ENCODE data around the gene CNOT3.
A peak's percentile ranks its signal among the peaks of the same experiment; 100 is the strongest.

Gene CNOT3

DNA sequence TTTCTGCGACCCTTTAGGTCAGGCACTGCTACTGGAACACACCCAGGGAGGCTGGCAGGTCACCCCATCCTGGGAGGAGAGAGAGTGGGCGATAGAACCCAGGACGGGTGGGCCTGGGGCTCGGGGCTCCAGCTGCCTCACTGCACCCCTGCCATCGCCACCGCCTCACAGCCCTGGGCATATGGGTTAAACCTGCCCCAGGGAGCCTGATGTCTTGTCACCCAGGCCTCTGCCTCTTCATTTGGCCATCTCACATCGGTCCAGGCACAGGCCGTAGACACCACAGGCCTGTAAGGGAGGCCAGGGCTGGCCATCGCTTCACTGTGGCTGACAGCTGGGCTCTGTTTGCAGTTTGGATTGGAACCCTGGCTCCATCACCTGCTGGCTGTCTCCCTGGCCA, 11.8 kb upstream of the CNOT3 start:
- ChIA-PET CTCF (interaction anchor here (0.6 kb wide), 1 partner anchor 28 kb away, joined by 3 read pairs; no protein-coding TSS in a partner anchor), POLR2A (interaction anchor here (1.1 to 6.2 kb wide), 2 partner anchors 11 kb away, joined by 5 to 37 read pairs; partner anchors contain the start of genes CNOT3, PRPF31 and TFPT)

GRCh38 chr19:54127688-54128440, 9.7 kb upstream of the CNOT3 start:
- CTCF ChIA-PET: interaction anchor here (0.5 kb wide), 1 partner anchor 1314 kb away, joined by 3 read pairs; no protein-coding TSS in a partner anchor

More for the DNA sequence above, 11.8 kb upstream of the CNOT3 start:
- Histone ChIP-seq H3K4me1 (ENCODE audit: control insufficient read depth, insufficient read depth, low read length) (no peaks in the 10 kb centered on the region), H3K27ac (ENCODE audit: extremely low read depth, low read depth, low read length) (no peak overlapping the region), H3K4me3 (ENCODE audit: low read depth, low read length) (no peak overlapping the region), H3K9me3 (ENCODE audit: control insufficient read depth, insufficient read depth, low read depth, low read length) (no peaks in the 10 kb centered on the region), H3K36me3 (ENCODE audit: control insufficient read depth in 2 of 2, insufficient read depth in 1 of 2, low read length in 2 of 2) (peaks cover 12 to 89% of the 10 kb centered on the region in 2 experiments; a peak in 2 of 3 replicates)
- no peak for TF ChIP-seq ZNF596 (tag by site-specific recombination; IDR thresholded peaks at IDR 0.05)
- TF ChIP-seq ZNF548 (tag by site-specific recombination; IDR thresholded peaks at IDR 0.05): no peak

DNA sequence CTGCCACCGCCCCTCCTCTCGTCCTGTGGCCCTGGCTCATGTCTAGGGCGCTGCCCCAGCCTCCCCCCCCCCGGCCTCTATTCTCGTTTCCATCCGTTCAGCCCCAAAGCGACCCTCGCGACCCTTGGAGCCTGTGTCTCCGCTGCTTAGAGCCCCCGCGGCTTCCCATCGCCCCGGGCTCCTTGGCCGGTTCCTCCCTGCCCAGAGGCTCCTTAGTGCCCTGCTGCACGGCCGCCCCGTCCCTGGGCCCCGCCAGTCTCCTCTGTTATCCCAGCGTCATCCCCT, 9.2 kb upstream of the CNOT3 start:
- POLR2A ChIA-PET: interaction anchor here (0.6 to 6.2 kb wide), 2 partner anchors 9 to 244 kb away, joined by 3 to 37 read pairs; partner anchors contain the start of gene CNOT3
- no peaks in the 10 kb centered on the region for H3K9me3 ChIP-seq (ENCODE audit: control insufficient read depth, insufficient read depth, low read depth, low read length)
- TF ChIP-seq ZFP69B (tag by site-specific recombination; IDR thresholded peaks at IDR 0.05) (no peak), ZNF223 (tag by site-specific recombination; IDR thresholded peaks at IDR 0.05) (no peak), REST (tag by site-specific recombination; IDR thresholded peaks at IDR 0.05) (no peak), MYNN (tag by site-specific recombination; IDR thresholded peaks at IDR 0.05; ENCODE audit: borderline replicate concordance) (no peak), ZNF544 (tag by site-specific recombination; IDR thresholded peaks at IDR 0.05) (no peak), SCRT2 (tag by site-specific recombination; IDR thresholded peaks at IDR 0.05) (no peak), ZNF580 (tag by site-specific recombination; IDR thresholded peaks at IDR 0.05) (no peak), TSHZ1 (tag by site-specific recombination; IDR thresholded peaks at IDR 0.05; ENCODE audit: borderline replicate concordance) (no peak)
- H3K27ac ChIP-seq (ENCODE audit: extremely low read depth, low read depth, low read length): no peak overlapping the region
- no peaks in the 10 kb centered on the region for H3K4me1 ChIP-seq (ENCODE audit: control insufficient read depth, insufficient read depth, low read length)
- H3K36me3 ChIP-seq (ENCODE audit: control insufficient read depth in 2 of 2, insufficient read depth in 1 of 2, low read length in 2 of 2): peaks cover 17 to 79% of the 10 kb centered on the region in 2 experiments
- CTCF ChIA-PET: interaction anchor here (0.5 kb wide), 1 partner anchor 1313 kb away, joined by 3 read pairs; no protein-coding TSS in a partner anchor
- H3K4me3 ChIP-seq (ENCODE audit: low read depth, low read length): no peak overlapping the region

More at GRCh38 chr19:54127688-54128440, 9.7 kb upstream of the CNOT3 start:
- peaks cover 17 to 84% of the 10 kb centered on the region in 2 experiments for H3K36me3 ChIP-seq (ENCODE audit: control insufficient read depth in 2 of 2, insufficient read depth in 1 of 2, low read length in 2 of 2)
- no peak overlapping the region for H3K27ac ChIP-seq (ENCODE audit: extremely low read depth, low read depth, low read length)
- no peak overlapping the region for H3K4me3 ChIP-seq (ENCODE audit: low read depth, low read length)
- no peaks in the 10 kb centered on the region for H3K9me3 ChIP-seq (ENCODE audit: control insufficient read depth, insufficient read depth, low read depth, low read length)
- TF ChIP-seq ZNF248 (tag by site-specific recombination; IDR thresholded peaks at IDR 0.05) (no peak), SCRT1 (tag by site-specific recombination; IDR thresholded peaks at IDR 0.05; ENCODE audit: borderline replicate concordance) (peak; percentile 58; the same call in 1 of the 2 replicates), ZNF175 (tag by site-specific recombination; IDR thresholded peaks at IDR 0.05) (no peak), SCRT2 (tag by site-specific recombination; IDR thresholded peaks at IDR 0.05) (peak; percentile 78), ZNF311 (tag by site-specific recombination; IDR thresholded peaks at IDR 0.05; ENCODE audit: borderline replicate concordance) (no peak), ZNF354C (tag by site-specific recombination; IDR thresholded peaks at IDR 0.05; ENCODE audit: borderline replicate concordance, low read depth) (no peak)
- TF ChIP-seq, protein P1, sequence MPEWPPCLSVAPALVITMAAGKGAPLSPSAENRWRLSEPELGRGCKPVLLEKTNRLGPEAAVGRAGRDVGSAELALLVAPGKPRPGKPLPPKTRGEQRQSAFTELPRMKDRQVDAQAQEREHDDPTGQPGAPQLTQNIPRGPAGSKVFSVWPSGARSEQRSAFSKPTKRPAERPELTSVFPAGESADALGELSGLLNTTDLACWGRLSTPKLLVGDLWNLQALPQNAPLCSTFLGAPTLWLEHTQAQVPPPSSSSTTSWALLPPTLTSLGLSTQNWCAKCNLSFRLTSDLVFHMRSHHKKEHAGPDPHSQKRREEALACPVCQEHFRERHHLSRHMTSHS (tag by site-specific recombination; IDR thresholded peaks at IDR 0.05): no peak
- TF ChIP-seq, protein P2, sequence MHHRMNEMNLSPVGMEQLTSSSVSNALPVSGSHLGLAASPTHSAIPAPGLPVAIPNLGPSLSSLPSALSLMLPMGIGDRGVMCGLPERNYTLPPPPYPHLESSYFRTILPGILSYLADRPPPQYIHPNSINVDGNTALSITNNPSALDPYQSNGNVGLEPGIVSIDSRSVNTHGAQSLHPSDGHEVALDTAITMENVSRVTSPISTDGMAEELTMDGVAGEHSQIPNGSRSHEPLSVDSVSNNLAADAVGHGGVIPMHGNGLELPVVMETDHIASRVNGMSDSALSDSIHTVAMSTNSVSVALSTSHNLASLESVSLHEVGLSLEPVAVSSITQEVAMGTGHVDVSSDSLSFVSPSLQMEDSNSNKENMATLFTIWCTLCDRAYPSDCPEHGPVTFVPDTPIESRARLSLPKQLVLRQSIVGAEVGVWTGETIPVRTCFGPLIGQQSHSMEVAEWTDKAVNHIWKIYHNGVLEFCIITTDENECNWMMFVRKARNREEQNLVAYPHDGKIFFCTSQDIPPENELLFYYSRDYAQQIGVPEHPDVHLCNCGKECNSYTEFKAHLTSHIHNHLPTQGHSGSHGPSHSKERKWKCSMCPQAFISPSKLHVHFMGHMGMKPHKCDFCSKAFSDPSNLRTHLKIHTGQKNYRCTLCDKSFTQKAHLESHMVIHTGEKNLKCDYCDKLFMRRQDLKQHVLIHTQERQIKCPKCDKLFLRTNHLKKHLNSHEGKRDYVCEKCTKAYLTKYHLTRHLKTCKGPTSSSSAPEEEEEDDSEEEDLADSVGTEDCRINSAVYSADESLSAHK (tag by site-specific recombination; IDR thresholded peaks at IDR 0.05): no peak
- POLR2A ChIA-PET: interaction anchor here (0.6 to 6.2 kb wide), 2 partner anchors 9 to 244 kb away, joined by 3 to 37 read pairs; partner anchors contain the start of gene CNOT3
- no peaks in the 10 kb centered on the region for H3K4me1 ChIP-seq (ENCODE audit: control insufficient read depth, insufficient read depth, low read length)
